Measurements from ENCODE around the gene HAX1.
"Not testable (repeated sequence)": the region's sequence is repeated elsewhere in the genome, so short reads cannot be mapped to it uniquely, and the experiment has no call there.

The HAX1 gene

DNA sequence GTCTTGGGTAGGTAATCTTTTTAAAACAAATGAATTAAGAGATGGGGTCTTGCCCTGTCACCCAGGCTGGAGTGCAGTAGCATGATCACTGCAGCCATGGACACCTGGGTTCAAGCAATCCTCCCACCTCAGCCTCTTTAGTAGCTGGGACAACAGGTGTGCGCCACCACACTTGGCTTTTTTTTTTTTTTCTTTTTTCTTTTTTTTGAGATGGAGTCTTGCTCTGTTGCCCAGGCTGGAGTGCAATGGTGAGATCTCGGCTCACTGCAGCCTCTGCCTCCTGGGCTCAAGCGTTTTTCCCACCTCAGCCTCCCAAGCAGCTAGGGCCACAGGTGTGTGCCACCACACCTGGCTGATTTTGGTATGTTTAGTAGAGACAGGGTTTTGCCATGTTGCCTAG, 41.3 kb upstream of the HAX1 start:
- not testable (repeated sequence) for ATAC-seq

GRCh38 chr1:154233127-154233526, 39.3 kb upstream of the HAX1 start:
- ATAC-seq = not testable (repeated sequence)

DNA sequence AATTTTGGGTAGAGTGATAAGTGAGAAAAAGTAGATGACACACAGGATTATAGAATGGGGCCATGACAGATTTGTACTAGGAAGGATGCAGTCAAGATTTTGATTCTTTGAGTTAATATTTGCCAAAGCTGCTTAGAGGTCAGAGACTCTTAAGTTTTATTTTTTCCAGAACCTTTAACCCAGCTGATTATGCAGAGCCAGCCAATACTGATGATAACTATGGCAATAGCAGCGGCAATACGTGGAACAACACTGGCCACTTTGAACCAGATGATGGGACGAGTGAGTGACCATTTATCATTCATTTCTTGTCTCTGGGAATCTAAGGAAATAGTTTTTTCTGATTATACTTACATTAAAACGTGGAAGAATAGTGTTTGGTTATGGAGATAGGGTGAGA, 35.6 kb upstream of the HAX1 start:
- TF ChIP-seq OSR1 (CRISPR knock-in tag; IDR thresholded peaks at IDR 0.05) = no peak
- no peak for TF ChIP-seq ZFP3 (CRISPR knock-in tag; IDR thresholded peaks at IDR 0.05)
- no peak for TF ChIP-seq BACH2 (CRISPR knock-in tag; IDR thresholded peaks at IDR 0.05; ENCODE audit: borderline replicate concordance)
- TF ChIP-seq, protein P1, sequence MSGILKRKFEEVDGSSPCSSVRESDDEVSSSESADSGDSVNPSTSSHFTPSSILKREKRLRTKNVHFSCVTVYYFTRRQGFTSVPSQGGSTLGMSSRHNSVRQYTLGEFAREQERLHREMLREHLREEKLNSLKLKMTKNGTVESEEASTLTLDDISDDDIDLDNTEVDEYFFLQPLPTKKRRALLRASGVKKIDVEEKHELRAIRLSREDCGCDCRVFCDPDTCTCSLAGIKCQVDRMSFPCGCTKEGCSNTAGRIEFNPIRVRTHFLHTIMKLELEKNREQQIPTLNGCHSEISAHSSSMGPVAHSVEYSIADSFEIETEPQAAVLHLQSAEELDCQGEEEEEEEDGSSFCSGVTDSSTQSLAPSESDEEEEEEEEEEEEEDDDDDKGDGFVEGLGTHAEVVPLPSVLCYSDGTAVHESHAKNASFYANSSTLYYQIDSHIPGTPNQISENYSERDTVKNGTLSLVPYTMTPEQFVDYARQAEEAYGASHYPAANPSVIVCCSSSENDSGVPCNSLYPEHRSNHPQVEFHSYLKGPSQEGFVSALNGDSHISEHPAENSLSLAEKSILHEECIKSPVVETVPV (CRISPR knock-in tag; IDR thresholded peaks at IDR 0.05) = no peak
- no peak for TF ChIP-seq ZC3H10 (CRISPR knock-in tag; IDR thresholded peaks at IDR 0.05)
- TF ChIP-seq TOX (CRISPR knock-in tag; IDR thresholded peaks at IDR 0.05; ENCODE audit: borderline replicate concordance) = no peak
- TF ChIP-seq, protein P2, sequence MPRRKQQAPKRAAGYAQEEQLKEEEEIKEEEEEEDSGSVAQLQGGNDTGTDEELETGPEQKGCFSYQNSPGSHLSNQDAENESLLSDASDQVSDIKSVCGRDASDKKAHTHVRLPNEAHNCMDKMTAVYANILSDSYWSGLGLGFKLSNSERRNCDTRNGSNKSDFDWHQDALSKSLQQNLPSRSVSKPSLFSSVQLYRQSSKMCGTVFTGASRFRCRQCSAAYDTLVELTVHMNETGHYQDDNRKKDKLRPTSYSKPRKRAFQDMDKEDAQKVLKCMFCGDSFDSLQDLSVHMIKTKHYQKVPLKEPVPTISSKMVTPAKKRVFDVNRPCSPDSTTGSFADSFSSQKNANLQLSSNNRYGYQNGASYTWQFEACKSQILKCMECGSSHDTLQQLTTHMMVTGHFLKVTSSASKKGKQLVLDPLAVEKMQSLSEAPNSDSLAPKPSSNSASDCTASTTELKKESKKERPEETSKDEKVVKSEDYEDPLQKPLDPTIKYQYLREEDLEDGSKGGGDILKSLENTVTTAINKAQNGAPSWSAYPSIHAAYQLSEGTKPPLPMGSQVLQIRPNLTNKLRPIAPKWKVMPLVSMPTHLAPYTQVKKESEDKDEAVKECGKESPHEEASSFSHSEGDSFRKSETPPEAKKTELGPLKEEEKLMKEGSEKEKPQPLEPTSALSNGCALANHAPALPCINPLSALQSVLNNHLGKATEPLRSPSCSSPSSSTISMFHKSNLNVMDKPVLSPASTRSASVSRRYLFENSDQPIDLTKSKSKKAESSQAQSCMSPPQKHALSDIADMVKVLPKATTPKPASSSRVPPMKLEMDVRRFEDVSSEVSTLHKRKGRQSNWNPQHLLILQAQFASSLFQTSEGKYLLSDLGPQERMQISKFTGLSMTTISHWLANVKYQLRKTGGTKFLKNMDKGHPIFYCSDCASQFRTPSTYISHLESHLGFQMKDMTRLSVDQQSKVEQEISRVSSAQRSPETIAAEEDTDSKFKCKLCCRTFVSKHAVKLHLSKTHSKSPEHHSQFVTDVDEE (CRISPR knock-in tag; IDR thresholded peaks at IDR 0.05) = no peak
- no peak for TF ChIP-seq ARNTL (CRISPR knock-in tag; IDR thresholded peaks at IDR 0.05; ENCODE audit: borderline replicate concordance, low read depth)
- TF ChIP-seq ZNF565 (CRISPR knock-in tag; conservative IDR thresholded peaks at IDR 0.05; ENCODE audit: low read depth) = no peak
- TF ChIP-seq, protein P3, sequence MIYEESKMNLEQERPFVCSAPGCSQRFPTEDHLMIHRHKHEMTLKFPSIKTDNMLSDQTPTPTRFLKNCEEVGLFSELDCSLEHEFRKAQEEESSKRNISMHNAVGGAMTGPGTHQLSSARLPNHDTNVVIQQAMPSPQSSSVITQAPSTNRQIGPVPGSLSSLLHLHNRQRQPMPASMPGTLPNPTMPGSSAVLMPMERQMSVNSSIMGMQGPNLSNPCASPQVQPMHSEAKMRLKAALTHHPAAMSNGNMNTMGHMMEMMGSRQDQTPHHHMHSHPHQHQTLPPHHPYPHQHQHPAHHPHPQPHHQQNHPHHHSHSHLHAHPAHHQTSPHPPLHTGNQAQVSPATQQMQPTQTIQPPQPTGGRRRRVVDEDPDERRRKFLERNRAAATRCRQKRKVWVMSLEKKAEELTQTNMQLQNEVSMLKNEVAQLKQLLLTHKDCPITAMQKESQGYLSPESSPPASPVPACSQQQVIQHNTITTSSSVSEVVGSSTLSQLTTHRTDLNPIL (CRISPR knock-in tag; IDR thresholded peaks at IDR 0.05; ENCODE audit: low read depth) = no peak
- no peak for TF ChIP-seq ISL1 (CRISPR knock-in tag; IDR thresholded peaks at IDR 0.05)
- TF ChIP-seq, protein P4, sequence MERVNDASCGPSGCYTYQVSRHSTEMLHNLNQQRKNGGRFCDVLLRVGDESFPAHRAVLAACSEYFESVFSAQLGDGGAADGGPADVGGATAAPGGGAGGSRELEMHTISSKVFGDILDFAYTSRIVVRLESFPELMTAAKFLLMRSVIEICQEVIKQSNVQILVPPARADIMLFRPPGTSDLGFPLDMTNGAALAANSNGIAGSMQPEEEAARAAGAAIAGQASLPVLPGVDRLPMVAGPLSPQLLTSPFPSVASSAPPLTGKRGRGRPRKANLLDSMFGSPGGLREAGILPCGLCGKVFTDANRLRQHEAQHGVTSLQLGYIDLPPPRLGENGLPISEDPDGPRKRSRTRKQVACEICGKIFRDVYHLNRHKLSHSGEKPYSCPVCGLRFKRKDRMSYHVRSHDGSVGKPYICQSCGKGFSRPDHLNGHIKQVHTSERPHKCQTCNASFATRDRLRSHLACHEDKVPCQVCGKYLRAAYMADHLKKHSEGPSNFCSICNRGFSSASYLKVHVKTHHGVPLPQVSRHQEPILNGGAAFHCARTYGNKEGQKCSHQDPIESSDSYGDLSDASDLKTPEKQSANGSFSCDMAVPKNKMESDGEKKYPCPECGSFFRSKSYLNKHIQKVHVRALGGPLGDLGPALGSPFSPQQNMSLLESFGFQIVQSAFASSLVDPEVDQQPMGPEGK (CRISPR knock-in tag; IDR thresholded peaks at IDR 0.05; ENCODE audit: borderline replicate concordance) = no peak
- ATAC-seq = no peak

- TF ChIP-seq ARNTL (CRISPR knock-in tag; IDR thresholded peaks at IDR 0.05; ENCODE audit: borderline replicate concordance, low read depth) (no peak), TOX (CRISPR knock-in tag; IDR thresholded peaks at IDR 0.05; ENCODE audit: borderline replicate concordance) (no peak), PPARA (CRISPR knock-in tag; IDR thresholded peaks at IDR 0.05; ENCODE audit: borderline replicate concordance) (no peak), OSR1 (CRISPR knock-in tag; IDR thresholded peaks at IDR 0.05) (no peak), ESRRG (CRISPR knock-in tag; IDR thresholded peaks at IDR 0.05) (no peak), CSDC2 (CRISPR knock-in tag; IDR thresholded peaks at IDR 0.05) (no peak), ZNF70 (CRISPR knock-in tag; IDR thresholded peaks at IDR 0.05) (no peak), ISL1 (CRISPR knock-in tag; IDR thresholded peaks at IDR 0.05) (no peak), TCF4 (CRISPR knock-in tag; IDR thresholded peaks at IDR 0.05; ENCODE audit: borderline replicate concordance) (no peak), SNAI2 (CRISPR knock-in tag; IDR thresholded peaks at IDR 0.05) (no peak)
- TF ChIP-seq, protein P3 (CRISPR knock-in tag; IDR thresholded peaks at IDR 0.05; ENCODE audit: low read depth) = no peak
- TF ChIP-seq, protein P1 (CRISPR knock-in tag; IDR thresholded peaks at IDR 0.05) = no peak
- TF ChIP-seq, protein P4 (CRISPR knock-in tag; IDR thresholded peaks at IDR 0.05; ENCODE audit: borderline replicate concordance) = no peak
- no peak for ATAC-seq
Observed at GRCh38 chr1:154237435-154237834, 35.0 kb upstream of the HAX1 start.

Measured in SK-N-SH treated with all-trans-retinoic acid at 6 μM for 48 hours (cell line).